RWPE1 (cell line): ENCODE data around the gene SERTAD2.
A peak's percentile ranks its signal among the peaks of the same experiment; 100 is the strongest.

Experiments
- CTCF ChIA-PET: fragments of 350-600 bp; sonication (Branson Sonifier 250); formaldehyde crosslinking; extraction: SDS; loops from one replicate; lab custom pipeline; 2021; lab: Yijun Ruan, JAX
- POLR2A ChIA-PET: fragments of 400-600 bp; formaldehyde crosslinking; extraction: SDS; loops from one replicate; lab custom pipeline; 2020; ENCODE audit warnings: antibody characterized with exemption; ENCODE audit not compliant: low non-redundant PET; lab: Yijun Ruan, JAX
- DNase-seq: peaks from one replicate; pipeline ENCODE4 v3.0.0; 2012; ENCODE audit warnings: low spot score
- H3K27ac ChIP-seq: fragments of 450-650 bp; 2 replicates; pipeline ENCODE4 v1.5.1; 2017
- CTCF ChIP-seq: fragments of 450-650 bp; conservative IDR thresholded peaks from 2 replicates; pipeline ENCODE4 v1.5.1; 2017; ENCODE audit warnings: low read depth, mild to moderate bottlenecking

Gene SERTAD2

GRCh38 chr2:64624862-64625261, 28.9 kb downstream of the SERTAD2 start:
- ChIA-PET CTCF (no interaction called here), POLR2A (no interaction called here)
- no peak overlapping the region for H3K27ac ChIP-seq
- DNase-seq = no peak
- no peak for TF ChIP-seq CTCF

GRCh38 chr2:64624108-64624610, 29.6 kb downstream of the SERTAD2 start:
- no peak for TF ChIP-seq CTCF
- POLR2A ChIA-PET = interaction anchor here (0.7 kb wide), 1 partner anchor 15 kb away, joined by 3 read pairs; no protein-coding TSS in a partner anchor
- CTCF ChIA-PET = no interaction called here
- DNase-seq = no peak
- H3K27ac ChIP-seq = no peak overlapping the region

- no peak overlapping the region for H3K27ac ChIP-seq
- no peak for DNase-seq
- POLR2A ChIA-PET = interaction anchor here (0.7 kb wide), 1 partner anchor 14 kb away, joined by 3 read pairs; no protein-coding TSS in a partner anchor
- no peak for TF ChIP-seq CTCF
- CTCF ChIA-PET = no interaction called here
Observed at GRCh38 chr2:64623242-64623850, 30.4 kb downstream of the SERTAD2 start.

GRCh38 chr2:64622443-64623241, 31.1 kb downstream of the SERTAD2 start:
- no peak for DNase-seq
- no peak overlapping the region for H3K27ac ChIP-seq
- CTCF ChIA-PET = interaction anchor here (0.7 kb wide), 2 partner anchors 433 to 1003 kb away, joined by 3 to 6 read pairs; no protein-coding TSS in a partner anchor
- no peak for TF ChIP-seq CTCF
- POLR2A ChIA-PET = no interaction called here

GRCh38 chr2:64620661-64621060, 33.1 kb downstream of the SERTAD2 start:
- no peak for TF ChIP-seq CTCF
- no peak overlapping the region for H3K27ac ChIP-seq
- no peak for DNase-seq
- CTCF ChIA-PET = no interaction called here
- POLR2A ChIA-PET = no interaction called here

- ChIA-PET CTCF (interaction anchor here (0.6 to 0.7 kb wide), 3 partner anchors 28 to 1132 kb away, joined by 3 read pairs; no protein-coding TSS in a partner anchor), POLR2A (no interaction called here)
- no peak for DNase-seq
- no peak for TF ChIP-seq CTCF
- H3K27ac ChIP-seq = peak overlapping the region; percentile 17; the same call in 1 of the 2 replicates
Observed at GRCh38 chr2:64617631-64618151, 36.0 kb downstream of the SERTAD2 start.
